Uterus (tissue), 2 donors: Measurements from ENCODE around the gene PLXNA4.

Source experiments
- POLR2A ChIP-seq, 2 donors: fragments of 450-650 bp; IDR thresholded peaks; one replicate each; pipeline ENCODE4 v1.6.1; 2016; ENCODE audit warnings: antibody characterized with exemption in 2 of 2, mild to moderate bottlenecking in 1 of 2, moderate library complexity in 1 of 2
- TF ChIP-seq, protein P1 (sequence below), 4 experiments: fragments of 200-600 bp in 2 of 4; fragments of 450-650 bp in 2 of 4; sonication (generic) in 2 of 4; IDR thresholded peaks; one replicate each; pipeline ENCODE4 v1.5.1; 2016 to 2019; ENCODE audit warnings: antibody characterized with exemption in 4 of 4, mild to moderate bottlenecking in 2 of 4, moderate library complexity in 1 of 4

- no peak for TF ChIP-seq POLR2A (IDR thresholded peaks at IDR 0.05)
- TF ChIP-seq, protein P1, sequence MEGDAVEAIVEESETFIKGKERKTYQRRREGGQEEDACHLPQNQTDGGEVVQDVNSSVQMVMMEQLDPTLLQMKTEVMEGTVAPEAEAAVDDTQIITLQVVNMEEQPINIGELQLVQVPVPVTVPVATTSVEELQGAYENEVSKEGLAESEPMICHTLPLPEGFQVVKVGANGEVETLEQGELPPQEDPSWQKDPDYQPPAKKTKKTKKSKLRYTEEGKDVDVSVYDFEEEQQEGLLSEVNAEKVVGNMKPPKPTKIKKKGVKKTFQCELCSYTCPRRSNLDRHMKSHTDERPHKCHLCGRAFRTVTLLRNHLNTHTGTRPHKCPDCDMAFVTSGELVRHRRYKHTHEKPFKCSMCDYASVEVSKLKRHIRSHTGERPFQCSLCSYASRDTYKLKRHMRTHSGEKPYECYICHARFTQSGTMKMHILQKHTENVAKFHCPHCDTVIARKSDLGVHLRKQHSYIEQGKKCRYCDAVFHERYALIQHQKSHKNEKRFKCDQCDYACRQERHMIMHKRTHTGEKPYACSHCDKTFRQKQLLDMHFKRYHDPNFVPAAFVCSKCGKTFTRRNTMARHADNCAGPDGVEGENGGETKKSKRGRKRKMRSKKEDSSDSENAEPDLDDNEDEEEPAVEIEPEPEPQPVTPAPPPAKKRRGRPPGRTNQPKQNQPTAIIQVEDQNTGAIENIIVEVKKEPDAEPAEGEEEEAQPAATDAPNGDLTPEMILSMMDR (IDR thresholded peaks at IDR 0.05), result no peak
Measured at GRCh38 chr7:132258231-132258630, 318.0 kb downstream of the PLXNA4 start.
